Dendritic cell treated with granulocyte-macrophage colony-stimulating factor and Interleukin-4, amounts not matched to agents 40 ng/mL and 50 ng/mL, for 4 days (primary cell): ENCODE measurements around the gene FANK1.
"Not testable (repeated sequence)": the region's sequence is repeated elsewhere in the genome, so short reads cannot be mapped to it uniquely, and the experiment has no call there.

ENCODE experiments used
- H3K27ac Mint-ChIP-seq: one replicate; pipeline ENCODE4 v1.8.0; 2022; ENCODE audit warnings: mild to moderate bottlenecking, mixed read lengths
- H3K27me3 Mint-ChIP-seq: one replicate; pipeline ENCODE4 v1.8.0; 2022; ENCODE audit warnings: mild to moderate bottlenecking, mixed read lengths
- H3K36me3 Mint-ChIP-seq: one replicate; pipeline ENCODE4 v1.8.0; 2022; ENCODE audit warnings: low read depth, mixed read lengths
- H3K4me1 Mint-ChIP-seq: one replicate; pipeline ENCODE4 v1.8.0; 2022; ENCODE audit warnings: low read depth, mixed read lengths
- H3K4me3 Mint-ChIP-seq: one replicate; pipeline ENCODE4 v1.8.0; 2022; ENCODE audit warnings: mild to moderate bottlenecking, moderate library complexity, mixed read lengths
- H3K9me3 Mint-ChIP-seq: one replicate; pipeline ENCODE4 v1.8.0; 2022; ENCODE audit warnings: mixed read lengths
- intact Hi-C: fragments of 100-400 bp; cut with micrococcal nuclease; formaldehyde crosslinking; loops from one replicate; pipeline ENCODE4 v1.15.0; 2022

The FANK1 gene, protein sequence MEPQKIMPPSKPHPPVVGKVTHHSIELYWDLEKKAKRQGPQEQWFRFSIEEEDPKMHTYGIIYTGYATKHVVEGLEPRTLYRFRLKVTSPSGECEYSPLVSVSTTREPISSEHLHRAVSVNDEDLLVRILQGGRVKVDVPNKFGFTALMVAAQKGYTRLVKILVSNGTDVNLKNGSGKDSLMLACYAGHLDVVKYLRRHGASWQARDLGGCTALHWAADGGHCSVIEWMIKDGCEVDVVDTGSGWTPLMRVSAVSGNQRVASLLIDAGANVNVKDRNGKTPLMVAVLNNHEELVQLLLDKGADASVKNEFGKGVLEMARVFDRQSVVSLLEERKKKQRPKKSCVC

DNA sequence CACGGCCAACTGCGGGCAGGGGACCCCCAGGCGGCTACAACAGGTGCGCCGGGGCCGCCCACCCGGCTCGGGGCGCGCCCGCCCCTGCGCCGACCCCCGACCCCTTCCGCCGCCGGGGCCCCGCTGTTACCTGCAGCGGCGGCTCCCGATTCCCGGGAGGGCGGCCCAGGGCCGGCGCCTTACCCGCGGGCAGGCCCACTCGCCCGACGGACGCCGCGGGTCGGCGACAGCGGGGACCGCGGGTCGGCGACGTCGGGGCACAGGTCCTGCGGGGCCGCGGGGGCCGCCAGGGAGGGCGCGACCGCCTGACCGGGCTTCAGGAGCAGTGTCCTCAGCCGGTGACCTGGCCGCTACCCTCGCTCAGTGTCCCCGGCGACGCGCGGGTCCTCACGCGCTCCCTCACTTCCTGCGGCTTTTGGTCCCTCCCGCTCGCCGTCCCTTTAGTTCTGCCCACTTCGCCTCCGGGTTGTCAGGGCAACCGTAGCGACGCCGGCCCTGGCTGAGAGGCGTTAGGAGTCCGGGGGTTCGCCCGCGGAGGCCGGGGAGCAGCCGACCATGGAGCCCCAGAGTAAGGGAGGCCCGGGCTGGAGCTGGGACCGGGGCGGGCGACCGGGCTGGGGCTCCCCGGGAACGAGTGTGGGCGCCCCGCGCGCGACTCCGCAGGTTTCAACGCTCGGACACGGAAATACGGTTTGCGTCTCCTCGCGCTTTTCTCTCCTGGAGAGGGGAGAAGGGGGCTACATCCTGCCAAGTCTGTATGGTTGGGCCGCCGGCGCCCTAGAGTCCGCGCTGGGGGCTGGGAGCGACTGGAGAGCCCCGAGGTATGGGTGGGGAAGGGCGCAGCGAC lies at the start of gene FANK1:
Gene FANK1, plus strand, starts transcription at position 477 of the 847 bp plus-strand sequence. Its CDS starts 79 bp downstream, at position 556.
- not testable (repeated sequence) for H3K27me3 Mint-ChIP-seq, H3K9me3 Mint-ChIP-seq, H3K36me3 Mint-ChIP-seq
- intact Hi-C loops = loop anchor here (5.0 kb wide), 1 partner anchor 179 kb away; the partner anchor contains the start of gene EDRF1
- peak within 1 kb of the TSS; percentile 69 for H3K27ac Mint-ChIP-seq
- peak within 1 kb of the TSS; percentile 93 for H3K4me3 Mint-ChIP-seq
- peaks cover 19% of the 10 kb centered on the region for H3K4me1 Mint-ChIP-seq

DNA sequence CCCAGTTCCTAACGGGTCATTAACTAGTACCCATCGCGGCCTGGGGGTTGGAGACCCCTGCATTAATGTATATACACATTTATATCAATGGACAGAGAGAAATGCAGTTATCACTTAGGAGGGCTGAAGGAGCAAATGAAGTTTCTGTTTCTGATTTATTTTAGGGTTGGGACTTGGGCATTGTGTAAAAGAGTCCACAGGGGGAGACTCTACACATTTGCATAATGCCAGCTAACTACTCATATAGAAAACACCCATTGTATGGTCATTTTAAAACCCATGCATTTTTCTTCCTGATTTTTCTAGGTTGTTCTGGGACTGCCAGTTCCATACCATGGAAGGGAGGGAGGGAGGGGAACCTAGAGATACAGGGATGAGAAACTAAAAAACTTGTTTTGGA lies 49.5 kb upstream of the FANK1 start:
- no peak overlapping the region for H3K4me3 Mint-ChIP-seq
- no peak overlapping the region for H3K27ac Mint-ChIP-seq
- no peaks in the 10 kb centered on the region for H3K27me3 Mint-ChIP-seq
- peaks cover 86% of the 10 kb centered on the region for H3K36me3 Mint-ChIP-seq
- no peaks in the 10 kb centered on the region for H3K9me3 Mint-ChIP-seq
- intact Hi-C loops = no loop called here
- no peaks in the 10 kb centered on the region for H3K4me1 Mint-ChIP-seq

DNA sequence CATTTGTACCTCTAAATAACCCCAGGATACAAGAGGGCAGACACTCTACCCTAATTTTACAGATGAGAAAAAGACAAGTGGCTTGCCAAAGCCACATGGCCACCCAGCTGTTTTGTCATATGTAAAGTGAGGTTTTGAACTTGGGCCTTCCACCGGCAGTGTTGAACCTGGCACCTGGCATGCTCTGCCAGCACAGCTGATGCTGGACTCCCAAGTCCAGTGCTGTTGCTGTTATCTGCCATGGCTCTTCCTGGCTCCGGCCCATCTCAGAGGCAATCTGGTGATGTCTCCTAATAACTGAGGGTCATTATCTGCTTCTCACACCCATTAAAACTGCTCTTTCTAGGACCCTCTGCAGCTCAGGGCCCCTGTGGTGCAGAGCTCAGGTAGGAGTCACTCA lies 48.0 kb upstream of the FANK1 start:
- H3K4me3 Mint-ChIP-seq = no peak overlapping the region
- no peak overlapping the region for H3K27ac Mint-ChIP-seq
- no peaks in the 10 kb centered on the region for H3K27me3 Mint-ChIP-seq
- no peaks in the 10 kb centered on the region for H3K9me3 Mint-ChIP-seq
- H3K4me1 Mint-ChIP-seq = no peaks in the 10 kb centered on the region
- intact Hi-C loops = no loop called here
- peaks cover 88% of the 10 kb centered on the region for H3K36me3 Mint-ChIP-seq

DNA sequence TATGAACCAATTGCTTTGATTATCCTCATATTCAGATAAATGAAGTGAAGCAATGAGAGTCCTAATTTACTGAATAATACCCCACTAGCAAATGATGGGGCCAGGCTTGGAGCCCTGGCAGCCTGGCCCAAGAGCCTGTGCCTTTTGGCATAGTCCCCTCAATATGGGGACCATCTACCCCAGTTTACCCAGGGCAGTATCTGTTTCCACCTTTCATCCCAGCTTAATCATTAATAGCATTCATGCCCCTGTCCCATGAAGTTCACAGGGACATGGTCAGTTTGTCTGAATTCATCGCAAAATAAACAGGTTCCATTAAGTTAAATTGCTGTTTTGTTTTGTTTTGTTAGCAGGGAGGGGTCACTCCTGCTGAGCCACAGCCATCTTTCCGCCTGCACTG lies 47.5 kb upstream of the FANK1 start:
- Mint-ChIP-seq H3K36me3 (peaks cover 88% of the 10 kb centered on the region), H3K9me3 (no peaks in the 10 kb centered on the region), H3K27ac (no peak overlapping the region), H3K27me3 (no peaks in the 10 kb centered on the region), H3K4me1 (no peaks in the 10 kb centered on the region), H3K4me3 (no peak overlapping the region)
- intact Hi-C loops = no loop called here

DNA sequence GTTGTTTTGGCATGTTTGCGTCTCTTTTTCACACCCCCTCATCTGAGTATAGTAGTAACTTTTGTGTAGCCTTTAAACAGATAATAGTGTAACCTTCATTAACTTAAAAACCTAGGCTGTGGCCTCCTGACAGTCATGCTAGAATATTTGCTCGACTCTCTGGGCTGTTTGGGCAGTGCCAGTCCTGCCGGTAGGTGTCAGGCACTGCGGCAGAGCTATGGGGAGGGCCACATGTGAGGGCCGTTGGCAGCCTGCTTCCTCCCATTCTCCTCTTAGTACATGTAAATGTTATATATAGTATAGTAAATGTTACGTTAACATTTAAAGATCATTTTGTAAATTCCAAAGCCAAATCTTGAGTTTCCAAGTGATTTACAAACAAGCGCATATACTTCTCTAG lies 46.9 kb upstream of the FANK1 start:
- H3K27ac Mint-ChIP-seq = no peak overlapping the region
- intact Hi-C loops = no loop called here
- peaks cover 90% of the 10 kb centered on the region for H3K36me3 Mint-ChIP-seq
- no peaks in the 10 kb centered on the region for H3K4me1 Mint-ChIP-seq
- H3K9me3 Mint-ChIP-seq = no peaks in the 10 kb centered on the region
- no peak overlapping the region for H3K4me3 Mint-ChIP-seq
- no peaks in the 10 kb centered on the region for H3K27me3 Mint-ChIP-seq

DNA sequence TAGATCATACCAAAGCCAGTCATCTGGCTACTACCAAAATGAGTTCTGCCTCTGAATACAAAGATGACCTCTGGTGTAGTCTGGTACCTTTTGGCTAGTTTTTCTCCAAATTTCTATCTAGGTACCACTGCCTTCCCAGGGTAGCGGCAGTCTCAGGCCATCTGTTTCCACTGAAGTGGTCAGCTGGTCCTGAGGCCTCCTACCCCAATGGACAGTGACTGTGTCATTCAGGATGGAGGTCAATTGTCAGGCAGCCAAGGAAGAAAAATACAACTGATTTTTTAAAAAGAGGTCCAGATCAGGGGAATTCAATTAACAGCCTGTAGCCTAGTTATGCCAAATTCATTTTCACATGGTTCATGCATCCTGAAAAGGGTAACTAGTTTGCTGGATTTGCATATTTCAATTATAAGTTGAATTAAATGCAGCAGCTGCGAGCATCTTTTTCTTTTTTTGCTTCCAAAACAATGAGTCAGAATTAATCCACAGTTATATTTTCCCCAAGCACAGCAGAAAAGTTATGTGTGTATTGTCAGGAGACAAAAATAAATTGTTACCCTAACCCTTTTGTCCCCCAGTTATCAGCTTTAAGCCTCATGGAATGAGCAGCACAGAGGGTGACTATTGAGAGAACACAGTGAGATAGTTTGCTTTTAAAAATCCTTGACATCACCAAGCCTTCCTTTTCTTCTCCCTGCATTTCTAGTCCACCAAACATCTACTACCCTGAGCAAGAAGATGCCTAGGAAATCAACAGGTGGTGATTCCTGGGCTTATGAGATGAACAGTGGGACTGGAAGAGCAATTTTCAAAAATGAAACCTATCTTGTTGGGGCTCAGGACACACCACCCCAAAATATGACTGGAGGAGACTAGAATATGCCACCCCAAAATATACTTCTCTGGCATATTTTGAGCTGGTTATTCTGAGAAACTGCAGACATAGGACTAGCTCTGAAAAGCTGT lies 45.3 kb upstream of the FANK1 start:
- Mint-ChIP-seq H3K27ac (no peak overlapping the region), H3K4me1 (no peaks in the 10 kb centered on the region), H3K27me3 (no peaks in the 10 kb centered on the region), H3K9me3 (no peaks in the 10 kb centered on the region), H3K36me3 (peaks cover 84% of the 10 kb centered on the region), H3K4me3 (no peak overlapping the region)
- intact Hi-C loops = no loop called here

DNA sequence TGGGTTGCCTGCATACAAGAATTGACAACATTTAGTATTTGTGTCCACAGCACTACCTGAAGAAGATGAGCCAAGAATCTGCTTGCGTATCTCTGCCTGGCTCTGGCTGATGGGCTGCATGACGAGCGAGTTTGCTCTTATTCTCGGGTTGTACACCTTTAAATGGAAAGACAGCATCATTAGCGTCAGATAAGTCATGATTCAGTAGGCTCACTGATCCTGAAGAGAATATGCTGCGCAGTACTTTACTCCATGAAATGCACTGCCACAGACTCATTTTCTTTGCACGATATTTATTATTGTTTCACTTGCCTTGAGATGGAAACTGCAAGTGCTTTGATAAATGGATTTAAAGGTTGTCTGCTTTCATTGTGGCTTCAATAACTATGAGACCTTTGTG lies 43.9 kb upstream of the FANK1 start:
- H3K4me3 Mint-ChIP-seq = no peak overlapping the region
- no peak overlapping the region for H3K27ac Mint-ChIP-seq
- intact Hi-C loops = no loop called here
- peaks cover 80% of the 10 kb centered on the region for H3K36me3 Mint-ChIP-seq
- H3K27me3 Mint-ChIP-seq = no peaks in the 10 kb centered on the region
- no peaks in the 10 kb centered on the region for H3K4me1 Mint-ChIP-seq
- no peaks in the 10 kb centered on the region for H3K9me3 Mint-ChIP-seq

DNA sequence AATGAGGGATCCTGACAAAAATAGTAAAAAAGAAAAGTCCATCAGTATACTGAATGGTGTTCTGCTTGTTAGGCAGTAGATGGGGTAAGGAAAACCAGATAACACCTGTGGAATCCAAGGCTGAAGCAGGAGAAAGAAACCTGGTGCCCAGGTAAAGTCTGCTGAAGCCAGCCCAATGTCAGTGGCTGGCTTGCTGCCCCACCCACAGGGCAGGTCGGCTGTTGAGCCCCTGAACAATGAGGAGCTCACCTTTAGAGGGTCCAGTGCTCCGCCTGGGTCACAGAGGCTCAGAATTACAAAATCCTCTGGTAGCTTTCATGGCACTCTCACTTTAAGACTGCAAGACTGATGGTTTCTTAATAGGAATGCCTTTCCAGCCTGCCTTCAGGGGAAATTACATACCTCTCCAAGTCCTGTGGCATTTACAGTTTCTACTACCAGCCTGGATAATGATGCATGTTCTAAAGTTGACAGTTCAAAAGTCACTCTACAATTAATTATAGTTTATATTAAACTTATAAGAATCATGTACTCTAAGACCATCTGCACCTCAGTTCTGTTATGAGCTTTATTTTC lies 39.1 kb upstream of the FANK1 start:
- H3K27me3 Mint-ChIP-seq = no peaks in the 10 kb centered on the region
- H3K4me1 Mint-ChIP-seq = no peaks in the 10 kb centered on the region
- no peak overlapping the region for H3K4me3 Mint-ChIP-seq
- H3K9me3 Mint-ChIP-seq = no peaks in the 10 kb centered on the region
- intact Hi-C loops = no loop called here
- H3K27ac Mint-ChIP-seq = no peak overlapping the region
- H3K36me3 Mint-ChIP-seq = peaks cover 53% of the 10 kb centered on the region

DNA sequence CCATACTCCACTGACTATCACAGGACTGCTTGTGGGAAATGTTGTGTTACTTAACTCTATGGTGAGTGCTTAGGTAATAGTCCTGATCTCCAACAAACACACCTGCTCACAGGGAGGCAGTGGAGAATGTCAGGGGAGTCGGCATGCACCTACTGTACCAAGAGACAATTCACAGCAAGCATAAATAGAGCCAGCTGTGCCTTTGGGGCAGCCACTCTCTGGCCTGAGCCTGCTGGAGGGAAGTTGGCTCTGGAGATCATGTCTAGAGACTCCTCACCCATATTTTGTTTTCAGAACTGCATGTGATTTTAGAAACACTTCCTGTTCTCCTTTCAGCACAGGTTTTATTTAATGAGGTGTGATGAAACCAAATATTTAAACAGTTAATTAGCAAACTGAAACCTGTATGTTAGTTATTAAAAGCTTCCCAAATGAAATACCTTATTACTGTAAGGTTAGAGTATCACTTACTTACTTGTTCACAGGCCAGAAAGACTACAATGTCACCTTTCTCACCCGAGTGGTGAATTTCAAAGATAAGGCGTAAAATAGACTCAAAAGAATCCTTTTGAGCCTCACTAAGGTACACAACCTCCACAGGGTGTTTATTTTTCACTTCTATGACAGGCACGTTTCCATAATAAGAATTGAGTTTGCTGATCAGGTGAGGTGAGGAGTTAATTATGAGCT lies 37.1 kb upstream of the FANK1 start:
- intact Hi-C loops = no loop called here
- no peak overlapping the region for H3K27ac Mint-ChIP-seq
- no peak overlapping the region for H3K4me3 Mint-ChIP-seq
- peaks cover 42% of the 10 kb centered on the region for H3K36me3 Mint-ChIP-seq
- no peaks in the 10 kb centered on the region for H3K4me1 Mint-ChIP-seq
- H3K27me3 Mint-ChIP-seq = no peaks in the 10 kb centered on the region
- H3K9me3 Mint-ChIP-seq = no peaks in the 10 kb centered on the region

DNA sequence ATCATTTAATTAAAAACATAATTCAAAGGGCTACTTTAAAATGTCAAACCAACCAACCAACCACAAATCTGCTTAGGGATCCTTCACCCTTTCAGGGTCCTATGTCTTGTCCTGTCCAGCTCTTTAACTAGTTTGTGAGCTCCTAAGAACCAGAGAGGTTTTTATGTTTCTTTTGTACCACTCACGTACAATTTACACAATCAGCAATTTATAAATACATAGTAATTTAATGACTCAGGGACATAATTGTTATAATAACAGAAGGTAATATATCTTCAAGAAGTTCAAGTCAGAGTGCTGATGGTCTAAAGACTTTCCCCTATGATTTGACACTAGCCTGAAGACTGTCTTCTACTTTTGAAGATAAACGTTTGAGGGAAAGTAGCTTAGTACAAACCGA lies 31.2 kb upstream of the FANK1 start:
- H3K27ac Mint-ChIP-seq = no peak overlapping the region
- H3K27me3 Mint-ChIP-seq = no peaks in the 10 kb centered on the region
- H3K4me3 Mint-ChIP-seq = no peak overlapping the region
- no peaks in the 10 kb centered on the region for H3K4me1 Mint-ChIP-seq
- H3K36me3 Mint-ChIP-seq = peaks cover 27% of the 10 kb centered on the region
- H3K9me3 Mint-ChIP-seq = no peaks in the 10 kb centered on the region
- intact Hi-C loops = loop anchor here (5.0 to 10.0 kb wide), 2 partner anchors 640 to 882 kb away; no protein-coding TSS in a partner anchor

DNA sequence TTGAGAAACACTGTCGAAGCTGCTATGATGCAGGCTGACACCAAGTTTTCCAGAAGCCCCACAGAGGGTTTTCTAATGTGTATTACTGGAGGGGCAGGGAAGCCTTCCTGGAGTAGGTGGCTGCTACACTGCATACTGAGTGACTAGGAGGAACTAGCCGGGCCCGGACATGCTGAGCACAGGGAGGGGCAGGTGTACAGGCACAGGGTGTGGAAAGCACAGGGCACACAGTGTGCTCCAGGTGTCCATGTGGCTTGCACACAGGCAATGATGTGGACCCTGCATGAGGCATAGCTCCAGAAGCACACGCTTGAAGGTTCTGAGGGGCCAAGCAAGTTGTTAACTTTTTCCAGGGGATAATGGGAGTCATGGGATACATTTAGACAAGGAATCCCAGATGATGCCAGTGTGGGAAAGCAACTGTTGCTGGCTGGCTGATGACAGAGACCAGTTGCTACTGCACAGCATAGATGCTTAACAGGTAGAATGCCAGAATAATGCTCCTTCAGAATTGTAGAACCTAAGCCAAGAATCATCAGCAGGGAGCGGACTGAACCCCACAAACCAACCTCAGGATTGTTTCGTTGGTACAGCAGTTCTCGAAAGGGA lies 29.8 kb upstream of the FANK1 start:
- Mint-ChIP-seq H3K9me3 (no peaks in the 10 kb centered on the region), H3K4me3 (no peak overlapping the region), H3K4me1 (no peaks in the 10 kb centered on the region), H3K27ac (no peak overlapping the region), H3K36me3 (peaks cover 27% of the 10 kb centered on the region), H3K27me3 (no peaks in the 10 kb centered on the region)
- intact Hi-C loops = loop anchor here (5.0 to 10.0 kb wide), 2 partner anchors 638 to 881 kb away; no protein-coding TSS in a partner anchor

DNA sequence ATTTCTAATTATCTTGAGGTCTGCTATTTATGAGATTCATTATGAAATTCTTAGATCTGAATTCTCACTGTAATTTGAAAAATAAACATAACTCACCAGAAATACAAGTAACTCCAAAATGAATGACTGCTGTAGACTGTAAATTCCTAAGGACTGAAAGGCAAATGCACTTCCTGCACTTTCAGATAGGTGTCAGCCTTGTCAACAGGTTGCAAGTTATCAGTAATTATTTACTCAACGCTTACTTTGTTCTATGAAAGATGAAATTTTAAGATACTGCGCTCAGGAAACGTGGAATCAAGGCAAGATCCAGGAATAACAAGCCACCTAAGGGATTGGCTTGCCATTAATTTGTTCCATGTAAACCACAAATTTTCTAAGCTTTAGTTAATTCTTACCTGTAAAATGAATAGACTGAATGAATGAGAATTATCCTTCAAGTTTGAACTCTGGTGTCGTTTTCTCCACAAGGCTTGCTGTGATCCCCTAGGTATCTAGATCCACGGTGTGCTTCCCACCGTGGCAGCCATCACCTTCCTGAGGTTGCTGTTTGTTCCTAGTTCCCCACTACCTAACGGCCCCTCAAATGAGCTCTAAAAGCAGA lies 27.9 kb upstream of the FANK1 start:
- intact Hi-C loops = loop anchor here (5.0 to 10.0 kb wide), 2 partner anchors 636 to 879 kb away; no protein-coding TSS in a partner anchor
- H3K36me3 Mint-ChIP-seq = peaks cover 32% of the 10 kb centered on the region

More for the DNA sequence above, 27.9 kb upstream of the FANK1 start:
- H3K4me3 Mint-ChIP-seq = no peak overlapping the region
- no peaks in the 10 kb centered on the region for H3K4me1 Mint-ChIP-seq
- H3K27me3 Mint-ChIP-seq = no peaks in the 10 kb centered on the region
- no peak overlapping the region for H3K27ac Mint-ChIP-seq
- no peaks in the 10 kb centered on the region for H3K9me3 Mint-ChIP-seq
